Measurements from ENCODE around the gene SLC38A4.

- TF ChIP-seq YY1 (IDR thresholded peaks at IDR 0.05; ENCODE audit: insufficient read depth, insufficient read length) (no peak), ZNF274 (IDR thresholded peaks at IDR 0.05; ENCODE audit: low read depth, low read length) (no peak)
Observed at GRCh38 chr12:46808955-46809697, 16.7 kb downstream of the SLC38A4 start.

All from NT2/D1 (cell line).